Measurements from ENCODE around the gene AGR2.
"Not testable (repeated sequence)": the region's sequence is repeated elsewhere in the genome, so short reads cannot be mapped to it uniquely, and the experiment has no call there.

The AGR2 gene
- long read RNA-seq, donor 1, transcript AGR2-203 (8 exons, 1,778 nt): major isoform, 34 of 47 reads
- long read RNA-seq, donor 1, partial matches to known transcripts: 6 of 47 reads
- long read RNA-seq, donor 1, other reads (novel, unspliced or antisense): 6 of 47 reads
- long read RNA-seq, donor 2, transcript AGR2-203 (8 exons, 1,778 nt): major isoform, 12 of 18 reads
- long read RNA-seq, donor 2, partial matches to known transcripts: 6 of 18 reads
- long read RNA-seq, donor 2, other reads (novel, unspliced or antisense): 0 of 18 reads
- long read RNA-seq, donor 3, transcript AGR2-203 (8 exons, 1,778 nt): major isoform, 5 of 6 reads
- long read RNA-seq, donor 3, partial matches to known transcripts: 0 of 6 reads
- long read RNA-seq, donor 3, other reads (novel, unspliced or antisense): 0 of 6 reads
- long read RNA-seq, donor 4, transcript AGR2-203 (8 exons, 1,778 nt): major isoform, 15 of 15 reads
- long read RNA-seq, donor 4, partial matches to known transcripts: 0 of 15 reads
- long read RNA-seq, donor 4, other reads (novel, unspliced or antisense): 0 of 15 reads
- long read RNA-seq, donor 5, transcript AGR2-203 (8 exons, 1,778 nt): major isoform, 19 of 29 reads
- long read RNA-seq, donor 5, partial matches to known transcripts: 0 of 29 reads
- long read RNA-seq, donor 5, other reads (novel, unspliced or antisense): 9 of 29 reads
- long read RNA-seq, donor 6, transcript AGR2-203 (8 exons, 1,778 nt): major isoform, 18 of 37 reads
- long read RNA-seq, donor 6, partial matches to known transcripts: 19 of 37 reads
- long read RNA-seq, donor 6, other reads (novel, unspliced or antisense): 0 of 37 reads
- long read RNA-seq, donor 7, transcript AGR2-203 (8 exons, 1,778 nt): major isoform, 11 of 30 reads
- long read RNA-seq, donor 7, partial matches to known transcripts: 12 of 30 reads
- long read RNA-seq, donor 7, other reads (novel, unspliced or antisense): 7 of 30 reads
- long read RNA-seq, donor 8, transcript AGR2-203 (8 exons, 1,778 nt): major isoform, 39 of 53 reads
- long read RNA-seq, donor 8, partial matches to known transcripts: 13 of 53 reads
- long read RNA-seq, donor 8, other reads (novel, unspliced or antisense): 0 of 53 reads

- no peak for DNase-seq
Observed at GRCh38 chr7:16804674-16805439, at the start of gene AGR2. AGR2 (minus strand) TSS chr7:16804999; CDS start chr7:16801796, 3,203 bp downstream.

DNA sequence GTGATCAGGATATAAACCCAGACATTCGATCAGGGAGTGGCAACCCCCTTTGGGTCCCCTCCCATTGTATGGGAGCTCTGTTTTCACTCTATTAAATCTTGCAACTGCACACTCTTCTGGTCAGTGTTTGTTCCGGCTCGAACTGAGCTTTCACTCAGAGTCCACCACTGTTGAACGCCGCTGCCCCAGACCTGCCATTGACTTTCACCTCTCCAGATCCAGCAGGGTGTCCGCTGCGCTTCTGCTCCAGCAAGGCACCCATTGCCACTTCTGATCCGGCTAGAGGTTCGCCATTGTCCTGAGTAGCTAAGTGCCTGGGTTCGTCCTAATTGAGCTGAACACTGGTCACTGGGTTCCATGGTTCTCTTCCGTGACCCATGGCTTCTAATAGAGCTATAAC, 48.4 kb upstream of the AGR2 start:
- DNase-seq: not testable (repeated sequence)

DNA sequence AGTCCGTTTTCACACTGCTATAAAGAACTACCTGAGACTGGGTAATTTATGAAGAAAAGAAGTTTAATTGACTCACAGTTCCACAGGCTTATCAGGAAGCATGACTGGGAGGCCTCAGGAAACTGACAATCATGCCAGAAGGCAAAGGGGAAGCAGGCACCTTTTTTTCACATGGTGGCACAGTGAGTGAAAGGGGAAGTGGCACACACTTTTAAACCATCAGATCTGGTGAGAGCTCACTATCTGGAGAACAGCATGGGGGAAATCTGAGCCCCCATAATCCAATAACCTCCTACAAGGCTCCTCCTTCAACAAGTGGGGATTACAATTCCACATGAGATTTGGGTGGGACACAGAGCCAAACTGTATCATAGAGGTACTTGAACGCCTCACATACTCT, 47.0 kb upstream of the AGR2 start:
- no peak for DNase-seq

GRCh38 chr7:16850614-16851466, 46.0 kb upstream of the AGR2 start:
- no peak for DNase-seq

- DNase-seq: no peak
Observed at GRCh38 chr7:16849296-16850148, 44.7 kb upstream of the AGR2 start.

GRCh38 chr7:16847381-16847860, 42.6 kb upstream of the AGR2 start:
- DNase-seq: no peak

DNA sequence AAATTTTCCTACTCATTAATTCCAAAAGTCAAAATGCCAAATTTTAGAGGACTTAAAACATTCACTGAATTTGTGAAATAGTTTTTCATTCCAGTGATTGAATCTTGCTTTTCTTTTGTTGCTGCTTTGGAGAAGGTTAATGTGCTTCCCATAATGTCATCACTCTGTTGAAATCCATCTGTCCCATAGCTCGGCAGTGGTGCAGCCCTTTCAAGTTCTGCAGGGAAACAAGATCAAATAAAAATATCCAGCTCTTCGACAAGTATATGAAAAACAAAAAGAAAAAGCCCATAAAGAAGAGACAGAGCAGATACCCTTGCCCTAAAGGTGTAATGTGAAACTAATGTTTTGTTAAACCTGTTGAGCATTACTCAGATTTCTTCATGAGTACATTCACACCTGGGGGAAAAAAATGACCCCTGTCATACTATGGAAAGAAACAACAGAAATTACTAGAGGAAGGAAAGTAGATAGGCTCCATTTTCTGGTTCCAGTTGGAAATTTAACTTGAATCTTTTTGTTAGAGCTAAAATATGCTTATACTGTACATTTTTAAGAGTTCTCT, 41.9 kb upstream of the AGR2 start:
- DNase-seq: peak; percentile 16

GRCh38 chr7:16845746-16846145, 40.9 kb upstream of the AGR2 start:
- no peak for DNase-seq

- no peak for DNase-seq
Observed at GRCh38 chr7:16841681-16842080, 36.9 kb upstream of the AGR2 start.

DNA sequence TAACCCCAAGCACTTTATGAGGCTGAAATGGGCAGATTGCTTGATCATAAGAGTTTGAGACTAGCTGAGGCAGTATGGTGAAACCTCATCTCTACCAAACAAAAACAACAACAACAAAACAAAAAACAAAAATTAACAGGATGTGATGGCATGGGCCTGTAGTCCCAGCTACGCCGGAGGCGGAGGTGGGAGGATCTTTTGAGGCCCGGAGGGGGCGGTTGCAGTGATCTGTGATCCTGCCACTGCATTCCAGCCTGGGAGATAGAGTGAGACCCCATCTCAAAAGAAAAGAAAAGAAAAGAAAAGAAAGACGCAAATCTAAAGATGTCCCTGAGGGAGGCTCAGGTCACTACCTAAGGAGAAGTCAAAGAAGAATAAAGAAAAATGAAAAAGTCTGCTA, 35.3 kb upstream of the AGR2 start:
- no peak for DNase-seq

GRCh38 chr7:16839646-16840045, 34.8 kb upstream of the AGR2 start:
- no peak for DNase-seq

- DNase-seq: no peak
Observed at GRCh38 chr7:16838891-16839290, 34.1 kb upstream of the AGR2 start.

DNA sequence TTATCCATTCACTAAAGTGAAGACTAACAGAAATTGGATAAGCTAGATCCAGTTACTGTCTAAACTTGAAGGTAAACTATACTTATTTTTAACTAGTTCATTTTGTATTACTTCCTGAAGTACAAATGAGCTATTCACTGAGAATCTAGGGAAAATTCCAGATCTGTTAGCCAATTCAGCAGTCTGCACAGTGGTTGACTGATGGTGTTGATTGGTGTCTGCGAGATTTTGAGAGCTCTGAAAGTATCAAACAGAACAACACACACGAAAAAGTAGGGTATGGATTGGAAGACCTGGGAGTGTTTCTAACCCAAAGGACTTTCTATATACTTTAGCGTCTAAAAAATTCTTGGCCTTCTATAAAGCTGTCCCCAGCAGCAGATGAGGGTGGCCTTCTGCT, 33.6 kb upstream of the AGR2 start:
- no peak for DNase-seq

GRCh38 chr7:16836481-16836880, 31.7 kb upstream of the AGR2 start:
- no peak for DNase-seq

DNA sequence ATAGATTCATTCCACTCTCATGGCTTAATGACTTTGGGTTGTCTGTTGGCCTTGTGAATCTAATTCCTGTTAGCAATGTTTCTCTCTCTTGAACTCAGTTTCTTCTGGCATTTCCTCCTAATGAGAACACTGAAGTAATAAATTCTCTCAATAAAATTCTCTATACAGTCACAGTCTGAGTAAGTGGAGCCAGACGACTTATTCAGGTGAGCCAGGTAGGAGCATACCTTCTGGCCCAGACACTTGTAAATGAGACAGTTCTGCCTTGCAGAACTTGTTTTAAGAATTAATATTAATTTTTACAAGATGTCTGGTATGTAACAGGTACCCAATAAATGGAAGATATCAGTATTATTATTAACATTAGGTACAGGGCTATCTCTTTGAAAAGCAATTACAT, 28.6 kb upstream of the AGR2 start:
- DNase-seq: no peak

- no peak for DNase-seq
Observed at GRCh38 chr7:16826060-16826459, 21.3 kb upstream of the AGR2 start.

GRCh38 chr7:16822029-16822428, 17.2 kb upstream of the AGR2 start:
- no peak for DNase-seq

DNA sequence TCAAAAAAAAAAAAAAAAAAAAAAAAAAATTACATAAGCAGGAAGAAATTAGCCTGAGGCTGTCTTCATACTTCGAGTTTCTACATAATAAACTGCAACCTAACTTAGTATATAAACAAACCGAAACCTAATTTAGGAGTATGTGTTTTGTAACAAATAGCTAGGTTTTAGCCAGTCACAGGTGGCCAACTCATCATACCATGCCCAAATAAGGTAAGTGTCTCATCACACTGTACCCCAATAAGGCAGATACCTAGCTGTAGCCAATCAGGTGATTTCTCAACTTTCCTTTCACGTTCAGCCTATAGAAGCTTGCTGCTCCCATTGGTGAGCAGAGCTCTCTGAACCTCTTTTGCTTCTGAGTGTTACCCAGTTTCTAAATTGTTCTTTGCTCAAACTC, 13.9 kb upstream of the AGR2 start:
- DNase-seq: no peak

GRCh38 chr7:16817536-16817935, 12.7 kb upstream of the AGR2 start:
- no peak for DNase-seq

- no peak for DNase-seq
Observed at GRCh38 chr7:16816824-16817223, 12.0 kb upstream of the AGR2 start.
